GM19463 (cell line): ENCODE results near the gene GIMAP5.

Experiments
- ATAC-seq: cut with Tn5 transposase; IDR thresholded peaks from one replicate; pipeline ENCODE4 v1.9.1; 2021; ENCODE audit warnings: mild to moderate bottlenecking, moderate library complexity; ENCODE audit not compliant: unreplicated experiment

The GIMAP5 gene

DNA sequence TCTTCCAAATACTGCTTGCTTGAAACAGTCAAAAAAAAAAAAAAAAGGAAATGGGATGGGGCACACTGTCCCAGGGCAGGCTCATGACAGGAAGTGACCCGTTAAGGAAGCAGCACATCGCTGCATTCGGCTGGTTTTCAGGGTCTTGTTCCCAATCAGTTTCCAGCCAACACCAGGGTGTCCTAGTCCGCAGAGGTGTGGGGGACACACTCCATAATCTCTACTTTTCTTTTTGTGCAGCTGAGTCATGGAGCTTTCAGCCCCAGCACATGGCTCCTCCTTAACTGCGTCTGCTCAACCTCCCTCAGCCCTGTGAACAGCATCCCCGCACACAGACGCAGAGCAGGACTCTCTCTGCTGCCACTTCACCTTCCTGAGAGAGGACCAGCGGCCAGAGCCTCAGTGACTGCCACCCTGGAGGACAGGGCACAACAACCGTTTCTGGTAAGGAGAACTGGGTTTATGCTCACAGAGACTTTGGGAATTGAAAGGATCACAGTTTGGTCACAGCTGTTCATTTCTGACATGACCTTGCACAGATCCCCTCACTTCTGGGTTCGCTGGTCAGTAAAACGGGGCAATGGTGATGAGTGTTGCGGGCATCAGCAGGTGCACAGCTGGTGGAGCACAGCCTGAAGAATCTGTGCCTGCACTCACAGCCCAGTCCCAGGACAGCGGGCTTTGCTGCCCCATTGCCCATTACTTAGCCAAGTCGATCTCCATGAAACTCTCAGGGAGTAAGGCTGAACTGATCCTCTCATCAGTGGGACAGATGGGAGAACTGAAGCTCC is at the start of gene GIMAP5:
Gene GIMAP5, plus strand, starts transcription at position 154 of the 791 bp plus-strand sequence. CDS start 3,467 bp downstream, outside the sequence.
- ATAC-seq = peak; percentile 57

DNA sequence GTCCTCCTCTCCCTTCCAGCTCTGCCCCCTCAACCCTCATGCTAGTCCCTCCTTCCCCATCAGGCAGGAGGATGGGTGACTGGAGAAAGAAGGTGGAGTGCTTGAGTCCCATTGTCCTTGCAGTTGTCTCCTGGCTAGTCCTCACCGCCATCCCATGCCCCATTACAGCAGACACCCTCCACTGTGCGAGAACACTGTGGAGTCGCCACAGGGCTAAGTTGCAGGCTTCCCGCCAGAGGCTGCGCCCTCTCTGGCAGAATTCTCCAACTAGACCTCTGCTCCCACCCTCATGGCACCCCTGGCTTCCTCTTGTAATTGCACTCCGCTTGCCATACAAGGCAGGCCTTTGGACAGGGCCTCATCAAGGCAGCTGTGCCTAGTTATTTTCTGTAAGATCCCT is 48.6 kb upstream of the GIMAP5 start:
- ATAC-seq = no peak

DNA sequence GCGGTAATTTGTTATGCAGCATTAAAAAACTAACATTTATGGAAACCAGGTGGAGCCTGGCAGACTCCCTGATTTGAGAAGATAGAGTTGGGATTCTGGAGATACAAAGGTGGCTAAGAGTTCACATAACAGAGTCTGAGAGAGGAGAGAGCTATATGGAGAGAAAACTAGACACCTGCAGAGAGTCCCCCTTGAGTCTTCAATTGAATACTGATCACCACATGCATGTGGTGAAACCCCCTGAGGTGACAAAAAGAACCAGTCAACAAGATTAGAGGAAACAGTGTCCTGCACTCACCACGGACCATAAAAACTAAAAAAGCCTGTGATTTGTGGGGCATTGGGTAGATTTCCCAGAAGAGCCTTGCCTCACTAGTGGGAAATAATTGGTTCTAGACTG is 41.6 kb upstream of the GIMAP5 start:
- ATAC-seq = no peak

GRCh38 chr7:150703209-150703608 is 34.0 kb upstream of the GIMAP5 start:
- ATAC-seq = no peak

- no peak for ATAC-seq
Measured at GRCh38 chr7:150715293-150715692, 21.9 kb upstream of the GIMAP5 start.

DNA sequence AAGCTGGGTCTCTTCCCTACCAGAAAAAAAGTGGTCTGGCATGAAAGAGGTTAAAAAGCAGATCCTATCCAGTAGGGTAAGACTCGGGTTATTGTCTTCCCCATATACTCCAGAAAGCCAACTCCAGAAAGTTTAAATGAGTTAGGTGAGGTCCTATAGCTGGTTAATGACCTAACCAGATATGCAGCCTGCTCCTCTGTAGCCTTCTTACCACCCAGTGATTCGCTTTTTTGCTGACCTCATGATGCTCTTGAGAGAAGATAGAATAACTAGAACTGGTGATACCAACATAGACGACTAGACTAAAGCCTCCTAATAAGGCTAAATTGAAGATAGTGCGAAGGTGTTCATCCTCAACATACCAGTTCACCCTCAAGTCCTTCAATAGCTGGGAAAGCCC is 21.5 kb upstream of the GIMAP5 start:
- ATAC-seq = no peak

- no peak for ATAC-seq
Measured at GRCh38 chr7:150716368-150716767, 20.9 kb upstream of the GIMAP5 start, which contains the start of gene GIMAP1. Gene GIMAP1 (plus strand): TSS chr7:150716613. CDS start chr7:150719048, 2,435 bp downstream.

DNA sequence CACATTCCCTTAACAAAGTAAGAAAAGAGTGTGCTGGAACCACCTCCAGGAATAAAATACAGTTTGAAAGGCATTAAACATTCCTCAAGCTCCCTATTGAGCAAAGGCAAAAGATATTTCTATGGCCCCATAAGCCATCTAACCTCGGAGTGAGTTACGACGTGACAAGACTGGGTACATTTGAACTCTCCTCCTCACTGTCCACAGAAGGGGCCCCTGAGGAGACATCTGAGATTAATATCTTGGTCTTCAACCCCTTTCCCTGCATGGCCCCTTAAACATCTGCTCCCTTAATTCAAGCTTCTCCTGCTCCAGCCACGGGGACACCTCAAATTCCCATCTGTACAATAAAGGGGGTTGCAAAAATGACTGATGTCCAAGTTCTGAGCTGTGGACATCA is 20.3 kb upstream of the GIMAP5 start:
- no peak for ATAC-seq

GRCh38 chr7:150717814-150718420 is 19.3 kb upstream of the GIMAP5 start:
- ATAC-seq = no peak

DNA sequence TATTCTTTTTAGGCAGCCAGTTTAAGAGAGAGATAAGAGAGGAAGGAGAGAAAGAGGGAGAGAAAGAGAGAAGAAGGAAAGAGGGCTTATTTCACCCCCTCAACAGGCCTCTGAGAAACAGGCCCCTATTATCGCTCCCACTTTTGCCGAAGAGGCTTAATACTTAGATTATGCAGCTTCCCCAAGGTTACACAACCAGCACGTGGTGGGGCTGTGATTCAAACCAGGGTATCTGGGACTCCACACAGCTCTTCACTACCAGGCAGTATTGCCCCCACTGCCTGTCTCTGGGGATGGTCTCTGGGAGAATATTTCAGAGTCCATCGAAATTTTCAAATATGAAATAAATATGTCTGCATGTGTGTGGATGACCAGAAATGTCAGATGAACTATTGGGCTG is 17.8 kb upstream of the GIMAP5 start:
- ATAC-seq = no peak

DNA sequence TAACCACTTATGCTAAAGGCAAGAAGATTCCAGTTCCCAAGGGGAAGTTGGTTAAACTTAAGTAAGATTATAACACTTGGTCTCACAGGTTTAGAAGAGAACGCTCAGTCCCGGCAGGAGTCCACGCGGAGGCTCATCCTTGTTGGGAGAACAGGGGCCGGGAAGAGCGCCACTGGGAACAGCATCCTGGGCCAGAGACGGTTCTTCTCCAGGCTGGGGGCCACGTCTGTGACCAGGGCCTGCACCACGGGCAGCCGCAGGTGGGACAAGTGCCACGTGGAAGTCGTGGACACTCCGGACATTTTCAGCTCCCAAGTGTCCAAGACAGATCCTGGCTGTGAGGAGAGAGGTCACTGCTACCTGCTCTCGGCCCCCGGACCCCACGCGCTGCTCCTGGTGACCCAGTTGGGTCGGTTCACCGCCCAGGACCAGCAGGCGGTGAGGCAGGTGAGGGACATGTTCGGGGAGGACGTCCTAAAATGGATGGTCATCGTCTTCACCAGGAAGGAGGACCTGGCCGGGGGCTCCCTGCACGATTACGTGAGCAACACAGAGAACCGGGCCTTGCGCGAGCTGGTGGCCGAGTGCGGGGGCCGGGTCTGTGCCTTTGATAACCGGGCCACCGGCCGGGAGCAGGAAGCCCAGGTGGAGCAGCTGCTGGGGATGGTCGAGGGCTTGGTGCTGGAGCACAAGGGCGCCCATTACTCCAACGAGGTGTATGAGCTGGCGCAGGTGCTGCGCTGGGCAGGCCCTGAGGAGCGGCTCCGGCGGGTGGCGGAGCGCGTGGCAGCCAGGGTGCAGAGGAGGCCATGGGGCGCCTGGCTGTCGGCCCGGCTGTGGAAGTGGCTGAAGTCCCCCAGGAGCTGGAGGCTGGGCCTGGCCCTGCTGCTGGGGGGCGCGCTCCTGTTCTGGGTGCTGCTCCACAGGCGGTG is 17.0 kb upstream of the GIMAP5 start:
- ATAC-seq = no peak

GRCh38 chr7:150721970-150722373 is 15.2 kb upstream of the GIMAP5 start:
- no peak for ATAC-seq

GRCh38 chr7:150722431-150722931 is 14.7 kb upstream of the GIMAP5 start:
- ATAC-seq = no peak

DNA sequence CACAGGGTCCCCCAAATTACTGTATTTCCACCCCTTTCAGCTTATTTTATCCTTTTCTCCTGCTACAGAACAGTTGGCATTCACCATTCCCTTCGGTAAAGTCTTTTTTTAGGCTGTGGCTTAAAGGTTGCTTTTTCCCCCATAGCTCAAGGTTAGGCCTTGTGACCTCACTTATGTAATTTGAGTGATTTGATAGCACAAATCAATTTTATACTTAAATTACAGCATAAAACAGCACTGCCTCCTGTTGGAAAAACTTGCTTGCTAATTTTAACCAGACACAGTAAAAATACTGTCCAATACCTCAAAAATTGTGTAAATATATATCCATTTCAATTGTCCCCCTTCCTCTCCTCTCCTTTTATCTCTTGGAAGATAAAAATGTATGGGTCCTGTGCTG is 13.8 kb upstream of the GIMAP5 start:
- no peak for ATAC-seq

DNA sequence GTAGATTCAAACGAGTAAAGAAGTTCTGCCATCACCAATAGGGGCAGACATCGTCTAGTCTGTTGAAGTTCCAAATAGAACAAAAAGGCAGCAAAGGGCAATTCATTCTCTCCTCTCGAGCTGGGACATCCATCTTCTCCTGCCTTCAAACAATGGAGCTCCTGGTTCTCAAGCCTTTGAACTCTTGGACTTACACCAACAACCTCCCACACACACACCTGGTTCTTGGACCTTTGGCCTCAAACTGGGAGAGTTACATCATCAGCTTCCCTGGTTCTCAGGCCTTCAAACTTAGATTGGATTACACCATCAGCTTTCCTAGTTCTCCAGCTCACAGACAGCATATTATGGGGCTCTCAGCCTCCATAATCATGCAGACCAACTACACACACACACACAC is 9.8 kb upstream of the GIMAP5 start:
- ATAC-seq = no peak

GRCh38 chr7:150728011-150728410 is 9.2 kb upstream of the GIMAP5 start:
- ATAC-seq = no peak

- ATAC-seq = no peak
Measured at GRCh38 chr7:150728609-150729008, 8.6 kb upstream of the GIMAP5 start.

DNA sequence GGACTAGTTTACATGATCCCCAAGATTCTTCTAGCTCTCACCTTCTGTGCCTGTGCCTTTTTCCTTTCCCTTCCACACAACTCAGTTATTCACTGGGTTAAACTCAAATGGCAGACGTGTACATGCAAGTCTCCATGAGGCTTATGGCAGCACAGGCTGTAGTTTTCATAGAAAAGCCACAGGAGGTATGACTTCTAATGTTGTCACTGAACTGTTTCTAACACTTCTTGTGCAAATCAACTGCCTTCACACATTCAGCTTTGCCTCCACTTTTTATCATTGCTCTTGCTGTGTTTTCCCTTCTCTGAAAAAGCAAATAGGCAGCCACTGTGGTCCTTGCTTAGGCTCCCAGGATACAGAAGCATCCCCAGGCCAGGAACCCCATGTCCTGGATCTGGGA is 5.3 kb upstream of the GIMAP5 start:
- ATAC-seq = no peak

DNA sequence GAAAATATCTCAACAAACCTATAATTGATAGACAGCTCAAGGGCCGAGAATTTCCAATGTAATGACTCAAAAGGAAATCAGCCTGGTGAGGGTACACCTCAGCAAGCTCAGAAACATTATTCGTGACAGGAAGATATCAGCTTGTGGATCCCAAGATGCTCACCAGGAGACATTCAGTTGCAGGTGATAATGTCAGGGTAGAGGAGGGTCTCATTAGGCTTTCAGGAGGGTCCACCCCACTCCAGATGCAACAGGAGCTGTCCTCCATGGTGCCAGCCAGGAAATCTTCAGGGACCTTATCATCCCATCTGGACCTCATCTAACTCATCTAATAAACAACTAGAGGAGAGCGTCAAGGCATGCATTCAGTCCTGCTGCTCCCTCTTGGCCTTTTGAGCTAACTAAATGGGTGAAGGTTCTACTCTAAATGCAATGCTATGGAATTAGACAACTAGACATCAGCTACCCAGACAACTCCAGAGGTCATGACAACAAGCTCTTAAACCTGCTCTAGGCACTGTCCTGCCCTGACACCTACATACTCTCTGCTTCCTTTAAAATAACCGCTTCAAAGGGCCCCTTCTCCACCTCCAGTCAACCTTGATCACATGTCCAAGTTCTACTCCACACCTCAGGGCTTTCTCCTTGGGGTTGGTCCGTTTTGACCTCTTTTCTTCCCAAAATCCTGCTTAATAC is 4.3 kb upstream of the GIMAP5 start:
- no peak for ATAC-seq

GRCh38 chr7:150733482-150734095 is 3.6 kb upstream of the GIMAP5 start:
- no peak for ATAC-seq
